ENCODE data around the gene LRRC4B. TPM values are rescaled to one million over a fixed set of nuclear protein-coding genes. Genes with fewer than 3 reads are reported as not detected.

LRRC4B gene
- total RNA-seq, 1 donor from 2014 or later: 9.3 TPM

DNA sequence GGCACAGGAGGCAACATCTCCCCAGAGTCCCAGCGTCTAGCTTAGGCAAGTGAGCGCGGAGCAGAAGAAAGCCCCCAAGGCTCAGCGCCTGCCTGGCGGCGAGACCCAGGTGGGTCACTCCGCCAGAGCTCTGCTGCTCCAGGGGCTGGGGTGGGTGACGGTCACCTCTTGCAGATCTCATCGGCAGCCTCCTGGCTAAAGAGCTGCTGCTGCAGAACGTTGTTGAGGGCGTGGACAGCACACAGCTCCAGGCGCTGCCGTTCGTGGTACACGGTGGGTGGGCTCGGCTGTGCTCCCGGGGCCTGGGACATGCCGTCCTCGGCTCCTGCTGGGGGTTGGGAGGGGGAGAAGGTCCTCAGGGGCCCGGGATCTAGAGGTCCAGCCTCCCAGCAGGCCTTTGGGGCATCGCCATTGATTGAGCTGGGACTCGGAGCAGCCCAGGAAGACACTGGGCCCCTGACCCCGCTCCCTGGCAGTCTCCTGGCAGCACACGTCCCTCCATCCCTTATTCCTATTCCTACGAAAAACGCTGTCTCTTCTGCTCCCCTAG is 58.0 kb downstream of the LRRC4B start:
- Histone ChIP-seq H3K27me3 (ENCODE audit: control insufficient read depth, insufficient read depth, low read length) (peaks cover 9% of the 10 kb centered on the region), H3K4me3 (ENCODE audit: low read depth, low read length) (peak overlapping the region; percentile 69), H3K36me3 (ENCODE audit: control insufficient read depth, insufficient read depth, low read length) (no peaks in the 10 kb centered on the region)
- no peak for TF ChIP-seq CTCF (IDR thresholded peaks at IDR 0.05; ENCODE audit: insufficient read depth, low read length, poor library complexity, severe bottlenecking)
- DNase-seq (ENCODE audit: low read depth): no peak

- no peaks in the 10 kb centered on the region for H3K36me3 ChIP-seq (ENCODE audit: control insufficient read depth, insufficient read depth, low read length)
- DNase-seq (ENCODE audit: low read depth): no peak
Observed at GRCh38 chr19:50509366-50509765, 58.9 kb downstream of the LRRC4B start.

GRCh38 chr19:50508843-50509190 is 59.4 kb downstream of the LRRC4B start:
- no peak overlapping the region for H3K4me3 ChIP-seq (ENCODE audit: low read depth, low read length)
- H3K27me3 ChIP-seq (ENCODE audit: control insufficient read depth, insufficient read depth, low read length): peaks cover 4% of the 10 kb centered on the region
- no peak for TF ChIP-seq CTCF (IDR thresholded peaks at IDR 0.05; ENCODE audit: insufficient read depth, low read length, poor library complexity, severe bottlenecking)
- no peak for DNase-seq (ENCODE audit: low read depth)
- H3K36me3 ChIP-seq (ENCODE audit: control insufficient read depth, insufficient read depth, low read length): no peaks in the 10 kb centered on the region

More at GRCh38 chr19:50509366-50509765, 58.9 kb downstream of the LRRC4B start:
- Histone ChIP-seq H3K27me3 (ENCODE audit: control insufficient read depth, insufficient read depth, low read length) (peaks cover 8% of the 10 kb centered on the region), H3K4me3 (ENCODE audit: low read depth, low read length) (no peak overlapping the region)
- no peak for TF ChIP-seq CTCF (IDR thresholded peaks at IDR 0.05; ENCODE audit: insufficient read depth, low read length, poor library complexity, severe bottlenecking)

DNA sequence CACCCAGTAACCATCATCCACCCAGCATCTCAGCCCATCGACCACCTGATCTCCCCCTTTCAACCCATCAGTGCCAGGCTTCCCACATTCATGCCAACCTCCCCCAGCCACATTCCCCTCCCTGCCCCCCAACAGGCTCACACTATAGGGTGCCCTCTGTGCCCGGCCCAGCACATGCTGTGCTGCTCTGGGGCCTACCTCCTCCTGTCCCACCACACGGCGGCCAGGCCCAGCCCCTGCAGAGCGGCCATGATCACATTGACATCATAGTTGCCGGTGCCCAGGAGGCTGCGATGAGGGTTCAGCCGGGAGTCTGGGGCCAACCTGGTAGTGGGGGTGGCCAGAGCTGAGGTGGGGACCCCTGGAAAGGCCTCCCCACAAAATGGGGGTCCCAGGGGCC is 60.9 kb downstream of the LRRC4B start:
- DNase-seq (ENCODE audit: low read depth): no peak
- H3K27me3 ChIP-seq (ENCODE audit: control insufficient read depth, insufficient read depth, low read length): no peaks in the 10 kb centered on the region
- TF ChIP-seq CTCF (IDR thresholded peaks at IDR 0.05; ENCODE audit: insufficient read depth, low read length, poor library complexity, severe bottlenecking): no peak

GRCh38 chr19:50506700-50507099 is 61.5 kb downstream of the LRRC4B start:
- no peaks in the 10 kb centered on the region for H3K36me3 ChIP-seq (ENCODE audit: control insufficient read depth, insufficient read depth, low read length)
- no peak for DNase-seq (ENCODE audit: low read depth)
- TF ChIP-seq CTCF (IDR thresholded peaks at IDR 0.05; ENCODE audit: insufficient read depth, low read length, poor library complexity, severe bottlenecking): no peak
- no peak overlapping the region for H3K4me3 ChIP-seq (ENCODE audit: low read depth, low read length)
- peaks cover under 1% of the 10 kb centered on the region for H3K27me3 ChIP-seq (ENCODE audit: control insufficient read depth, insufficient read depth, low read length)

More for the DNA sequence above, 60.9 kb downstream of the LRRC4B start:
- H3K4me3 ChIP-seq (ENCODE audit: low read depth, low read length): no peak overlapping the region
- no peaks in the 10 kb centered on the region for H3K36me3 ChIP-seq (ENCODE audit: control insufficient read depth, insufficient read depth, low read length)
